ENCODE results near the gene TPST2.

GRCh38 chr22:26524870-26525269, 65.1 kb downstream of the TPST2 start:
- TF ChIP-seq CTCF (IDR thresholded peaks at IDR 0.05): no peak
- no peak for TF ChIP-seq POLR2A (IDR thresholded peaks at IDR 0.05)
